ENCODE data around the gene ENTREP1. TPM values are rescaled to one million over a fixed set of nuclear protein-coding genes. Genes with fewer than 3 reads are reported as not detected.

ENTREP1 gene
- total and polyA plus RNA-seq, 9 donors, result 17.7 to 36.9 (median 24.5) TPM

- Histone ChIP-seq H3K9me3 (peaks cover 0 to under 1% of the 10 kb centered on the region in 2 donors), H3K4me1 (ENCODE audit: insufficient read depth) (peaks cover 3% of the 10 kb centered on the region), H3K4me3 (no peak overlapping the region), H3K27ac (no peak overlapping the region), H3K36me3 (no peaks in the 10 kb centered on the region), H3K27me3 (no peaks in the 10 kb centered on the region)
- 83 to 90% (median 87%) methylated on average over 5 of the region's 5 CpGs for WGBS, 3 donors
- intact Hi-C loops (cut with DNase I), result no loop called here
- no peak for DNase-seq
- TF ChIP-seq POLR2A (IDR thresholded peaks at IDR 0.05) (no peak), EP300 (IDR thresholded peaks at IDR 0.05) (no peak), CTCF (IDR thresholded peaks at IDR 0.05) (no peak)
These were observed 17.4 kb upstream of the ENTREP1 start for GRCh38 chr9:69307446-69308205.

GRCh38 chr9:69308206-69308931 lies 16.6 kb upstream of the ENTREP1 start:
- intact Hi-C loops (cut with DNase I), result no loop called here
- H3K4me3 ChIP-seq, result no peak overlapping the region
- no peak for TF ChIP-seq CTCF (IDR thresholded peaks at IDR 0.05)
- TF ChIP-seq POLR2A (IDR thresholded peaks at IDR 0.05), result no peak
- no peak for TF ChIP-seq EP300 (IDR thresholded peaks at IDR 0.05)
- H3K27ac ChIP-seq, result no peak overlapping the region
- H3K9me3 ChIP-seq, result peaks cover 0 to 6% of the 10 kb centered on the region in 2 donors
- H3K27me3 ChIP-seq, result no peaks in the 10 kb centered on the region
- no peak for DNase-seq
- 83 to 86% (median 85%) methylated on average over 5 of the region's 5 CpGs for WGBS, 3 donors
- no peaks in the 10 kb centered on the region for H3K36me3 ChIP-seq
- peaks cover 3% of the 10 kb centered on the region for H3K4me1 ChIP-seq (ENCODE audit: insufficient read depth)

- no peak for DNase-seq
- no peaks in the 10 kb centered on the region for H3K27me3 ChIP-seq
- no peak overlapping the region for H3K27ac ChIP-seq
- TF ChIP-seq POLR2A (IDR thresholded peaks at IDR 0.05) (no peak), CTCF (IDR thresholded peaks at IDR 0.05) (no peak), EP300 (IDR thresholded peaks at IDR 0.05) (no peak)
- intact Hi-C loops (cut with DNase I), result no loop called here
- no peaks in the 10 kb centered on the region for H3K4me1 ChIP-seq (ENCODE audit: insufficient read depth)
- H3K36me3 ChIP-seq, result no peaks in the 10 kb centered on the region
- H3K9me3 ChIP-seq, result peaks cover 0 to 6% of the 10 kb centered on the region in 2 donors
- H3K4me3 ChIP-seq, result no peak overlapping the region
These were observed 11.8 kb upstream of the ENTREP1 start for GRCh38 chr9:69313175-69313574.

- WGBS, 3 donors, result 44 to 64% (median 61%) methylated on average over 1 of the region's 1 CpG
- DNase-seq, result no peak
- Histone ChIP-seq H3K9me3 (peaks cover 0 to 6% of the 10 kb centered on the region in 2 donors), H3K36me3 (no peaks in the 10 kb centered on the region), H3K27ac (no peak overlapping the region), H3K4me3 (no peak overlapping the region), H3K4me1 (ENCODE audit: insufficient read depth) (no peaks in the 10 kb centered on the region), H3K27me3 (no peaks in the 10 kb centered on the region)
- TF ChIP-seq EP300 (IDR thresholded peaks at IDR 0.05) (no peak), POLR2A (IDR thresholded peaks at IDR 0.05) (no peak), CTCF (IDR thresholded peaks at IDR 0.05) (no peak)
- intact Hi-C loops (cut with DNase I), result no loop called here
These were observed 10.5 kb upstream of the ENTREP1 start for GRCh38 chr9:69314547-69314946.

All from ovary (tissue), 9 donors.